Measurements from ENCODE around the gene DSCAM. TPM values are rescaled to one million over a fixed set of nuclear protein-coding genes. Genes with fewer than 3 reads are reported as not detected.

The DSCAM gene
- total RNA-seq, 6 experiments from 2014 or later = 1.0 to 1.3 (median 1.1) TPM

DNA sequence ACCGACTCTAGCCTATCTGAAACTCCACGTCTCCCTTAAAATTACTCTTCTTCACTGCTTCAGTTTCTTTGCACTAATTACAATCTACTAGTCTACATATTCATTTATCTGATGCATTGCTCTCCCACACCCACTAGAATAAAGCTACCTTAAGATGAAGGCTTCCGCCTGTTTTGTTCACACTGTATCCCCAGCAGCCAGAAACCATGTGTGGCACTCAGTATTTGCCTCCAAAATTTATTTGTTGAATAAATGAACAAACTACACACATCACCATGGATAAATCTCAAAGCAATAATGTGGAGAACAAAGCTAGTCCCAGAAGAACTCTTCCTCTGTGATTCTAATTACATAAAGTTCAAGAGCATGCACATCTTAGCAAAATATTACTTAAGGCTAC, 95.7 kb downstream of the DSCAM start:
- Mint-ChIP-seq H3K27ac (no peak overlapping the region), H3K4me1 (ENCODE audit: low read depth) (no peaks in the 10 kb centered on the region), H3K36me3 (ENCODE audit: low read depth) (no peaks in the 10 kb centered on the region; the same call in 1 of the 2 replicates), H3K9me3 (peaks cover 5% of the 10 kb centered on the region), H3K4me3 (no peak overlapping the region), H3K27me3 (ENCODE audit: insufficient read depth) (no peaks in the 10 kb centered on the region)
- no peak for TF ChIP-seq CTCF (IDR thresholded peaks at IDR 0.05)
- no peak for DNase-seq

DNA sequence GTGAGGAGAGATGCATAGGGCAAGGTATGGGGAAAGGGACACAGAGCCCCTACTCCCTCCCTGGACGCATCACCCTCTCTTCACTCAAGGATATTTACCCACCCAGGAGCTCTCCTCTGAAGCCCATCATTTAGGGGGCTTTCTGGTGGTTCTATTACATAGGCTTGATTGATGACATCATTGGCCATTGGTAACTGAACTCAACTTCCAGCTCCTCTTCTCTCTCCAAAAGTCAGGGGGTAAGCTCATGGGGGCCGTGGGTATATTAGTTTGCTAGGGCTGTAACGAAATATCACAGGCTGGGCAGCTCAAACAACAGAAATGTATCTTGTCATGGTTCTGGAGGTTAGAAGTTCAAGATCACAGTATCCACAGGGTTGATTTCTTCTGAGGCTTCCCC, 110.8 kb downstream of the DSCAM start:
- H3K36me3 Mint-ChIP-seq (ENCODE audit: low read depth) = no peaks in the 10 kb centered on the region; the same call in 1 of the 2 replicates
- no peak overlapping the region for H3K27ac Mint-ChIP-seq
- no peaks in the 10 kb centered on the region for H3K27me3 Mint-ChIP-seq (ENCODE audit: insufficient read depth)
- no peak for TF ChIP-seq CTCF (IDR thresholded peaks at IDR 0.05)
- H3K9me3 Mint-ChIP-seq = peaks cover 9% of the 10 kb centered on the region
- H3K4me1 Mint-ChIP-seq (ENCODE audit: low read depth) = peaks cover 28% of the 10 kb centered on the region
- DNase-seq = no peak
- no peak overlapping the region for H3K4me3 Mint-ChIP-seq

DNA sequence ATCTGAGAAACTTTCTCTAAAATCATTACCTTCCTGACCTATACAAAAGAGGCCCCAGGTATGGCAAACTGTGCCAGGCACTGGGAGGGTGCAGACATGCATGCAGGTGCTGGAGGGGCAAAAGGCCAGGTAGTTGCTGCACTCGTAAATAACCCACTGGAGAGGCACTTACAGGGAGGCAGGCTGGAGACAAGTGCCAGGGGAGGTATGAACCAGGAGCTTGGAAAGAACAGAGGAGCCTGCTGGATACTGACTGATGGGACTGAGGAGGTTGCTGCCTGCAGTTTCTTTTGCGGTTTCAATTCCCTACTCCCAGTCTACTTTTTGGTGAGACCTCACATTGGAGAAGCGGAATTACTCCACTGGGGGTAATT, 113.9 kb downstream of the DSCAM start:
- H3K4me3 Mint-ChIP-seq = peak overlapping the region; percentile 6; the same call in 1 of the 2 replicates
- H3K9me3 Mint-ChIP-seq = peaks cover 9% of the 10 kb centered on the region
- peaks cover 43% of the 10 kb centered on the region for H3K4me1 Mint-ChIP-seq (ENCODE audit: low read depth)
- no peaks in the 10 kb centered on the region for H3K36me3 Mint-ChIP-seq (ENCODE audit: low read depth)
- H3K27ac Mint-ChIP-seq = peak overlapping the region; percentile 5; the same call in 1 of the 2 replicates
- no peaks in the 10 kb centered on the region for H3K27me3 Mint-ChIP-seq (ENCODE audit: insufficient read depth)
- no peak for TF ChIP-seq CTCF (IDR thresholded peaks at IDR 0.05)
- DNase-seq = no peak

DNA sequence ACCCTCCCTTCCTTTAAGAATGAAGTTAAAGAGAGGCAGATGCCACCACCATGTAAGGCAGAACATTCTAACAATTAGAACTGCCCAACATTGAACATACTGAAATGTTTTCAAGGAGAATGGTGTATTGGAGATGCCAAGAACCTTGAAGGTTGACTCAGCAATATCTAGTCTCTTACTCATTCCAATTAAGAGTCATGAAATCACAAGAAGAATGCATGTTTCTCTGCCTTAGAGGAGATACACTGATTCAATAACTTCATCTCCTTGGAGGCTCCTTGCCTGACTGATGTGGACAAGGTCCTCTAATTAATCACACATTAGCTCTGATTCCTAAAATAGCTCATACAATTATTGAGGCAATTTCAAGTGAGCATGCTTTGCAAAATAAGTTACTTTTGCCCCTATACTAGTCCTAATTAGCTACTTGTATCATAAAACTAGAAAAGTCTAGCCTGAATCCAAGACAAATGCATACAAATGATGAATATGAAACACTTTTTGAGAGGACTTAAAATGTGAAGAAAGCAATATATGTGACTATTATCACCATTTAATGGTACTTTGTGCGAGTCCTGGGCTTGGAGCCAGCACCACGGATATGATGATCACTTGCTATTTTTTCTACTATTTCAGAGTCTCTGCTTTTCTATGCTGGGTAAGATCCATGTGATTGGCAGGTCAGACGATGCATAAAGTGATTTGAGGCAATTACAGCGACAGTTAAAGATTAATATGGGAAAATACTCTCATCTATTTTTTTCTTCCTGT, 114.5 kb downstream of the DSCAM start:
- H3K4me1 Mint-ChIP-seq (ENCODE audit: low read depth) = peaks cover 43% of the 10 kb centered on the region
- TF ChIP-seq CTCF (IDR thresholded peaks at IDR 0.05) = no peak
- peak overlapping the region; percentile 6 for H3K4me3 Mint-ChIP-seq
- no peaks in the 10 kb centered on the region for H3K27me3 Mint-ChIP-seq (ENCODE audit: insufficient read depth)
- H3K36me3 Mint-ChIP-seq (ENCODE audit: low read depth) = peaks cover 4% of the 10 kb centered on the region
- peaks cover 15% of the 10 kb centered on the region for H3K9me3 Mint-ChIP-seq
- peak overlapping the region; percentile 31; the same call in 1 of the 2 replicates for H3K27ac Mint-ChIP-seq
- DNase-seq = peak; percentile 69

DNA sequence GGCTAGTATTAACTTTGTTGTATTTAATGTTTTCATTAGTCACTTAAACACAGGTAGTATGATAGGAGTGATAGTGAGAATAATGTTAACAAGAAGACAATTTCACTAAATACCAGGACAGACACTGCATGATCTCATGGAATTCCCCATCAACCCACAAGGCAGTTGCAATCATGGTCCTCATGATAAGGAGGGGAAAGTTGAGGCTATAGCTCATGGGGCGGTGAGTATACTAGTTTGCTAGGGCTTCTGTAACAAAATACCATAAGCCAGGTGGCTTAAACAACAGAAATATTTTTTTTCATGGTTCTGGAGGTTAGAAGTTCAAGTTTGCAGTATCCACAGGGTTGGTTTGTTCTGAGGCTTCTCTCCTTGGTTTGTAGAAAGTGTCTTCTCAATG, 115.8 kb downstream of the DSCAM start:
- Mint-ChIP-seq H3K4me1 (ENCODE audit: low read depth) (peaks cover 43% of the 10 kb centered on the region), H3K36me3 (ENCODE audit: low read depth) (peaks cover 7% of the 10 kb centered on the region), H3K4me3 (no peak overlapping the region; the same call in 1 of the 2 replicates), H3K27me3 (ENCODE audit: insufficient read depth) (no peaks in the 10 kb centered on the region), H3K9me3 (peaks cover 24% of the 10 kb centered on the region), H3K27ac (peak overlapping the region; percentile 67)
- no peak for DNase-seq
- no peak for TF ChIP-seq CTCF (IDR thresholded peaks at IDR 0.05)

Measured in HFFc6 (cell line).